Upper lobe of left lung (tissue), 6 donors: ENCODE measurements around the gene TMCO4. TPM values are rescaled to one million over a fixed set of nuclear protein-coding genes. Genes with fewer than 3 reads are reported as not detected.

Source experiments
- ATAC-seq, 2 donors: fragments of 200-7000 bp; cut with Tn5 transposase; one replicate each; pipeline ENCODE4 v1.9.1; 2022; ENCODE audit warnings: mild to moderate bottlenecking in 2 of 2, moderate library complexity in 2 of 2; ENCODE audit not compliant: low FRiP score in 2 of 2
- DNase-seq, 2 donors: peaks; one replicate each; pipeline ENCODE4 v3.0.0-alpha.2; 2019 to 2020
- H3K27ac ChIP-seq, 4 donors: fragments of 200-600 bp; sonication (generic); one replicate each; pipeline ENCODE4 v1.5.1; 2016 to 2019
- H3K27me3 ChIP-seq, 4 donors: fragments of 200-600 bp; sonication (generic); one replicate each; pipeline ENCODE4 v1.5.1; 2017 to 2019
- H3K36me3 ChIP-seq, 4 donors: fragments of 200-600 bp; sonication (generic); one replicate each; pipeline ENCODE4 v1.5.1; 2016 to 2019
- H3K4me1 ChIP-seq, 4 donors: fragments of 200-600 bp; sonication (generic); one replicate each; pipeline ENCODE4 v1.5.1; 2018 to 2019
- H3K4me3 ChIP-seq, 4 donors: fragments of 200-600 bp; sonication (generic); one replicate each; pipeline ENCODE4 v1.5.1; 2017 to 2019; ENCODE audit warnings: mild to moderate bottlenecking in 2 of 4, moderate library complexity in 1 of 4
- H3K9me3 ChIP-seq, 4 donors: fragments of 200-600 bp; sonication (generic); one replicate each; pipeline ENCODE4 v1.5.1; 2018 to 2019
- CTCF ChIP-seq, 6 experiments: fragments of 450-650 bp in 4 of 6; fragments of 200-600 bp in 2 of 6; sonication (generic) in 2 of 6; IDR thresholded peaks; one replicate each; pipeline ENCODE4 v1.5.1; 2016 to 2019; ENCODE audit warnings: antibody characterized with exemption in 6 of 6
- EP300 ChIP-seq, 4 donors: sonication (generic); formaldehyde crosslinking; IDR thresholded peaks; one replicate each; pipeline ENCODE4 v1.5.1; 2017; ENCODE audit warnings: antibody characterized with exemption in 4 of 4, control low read depth in 2 of 4
- POLR2A ChIP-seq, 4 donors: fragments of 450-650 bp; IDR thresholded peaks; one replicate each; pipeline ENCODE4 v1.5.1; 2016 to 2017; ENCODE audit warnings: antibody characterized with exemption in 4 of 4, mild to moderate bottlenecking in 2 of 4
- POLR2AphosphoS5 ChIP-seq, 2 donors: sonication (generic); formaldehyde crosslinking; IDR thresholded peaks; one replicate each; pipeline ENCODE4 v1.5.1; 2017; ENCODE audit warnings: antibody characterized with exemption in 2 of 2
- WGBS, 2 donors: methylation state at CpG; one replicate each; pipeline ENCODE4 v1.1.5; 2017 to 2018; 5-methylcytosine and 5-hydroxymethylcytosine counted together
- total RNA-seq, 6 donors: library from RNA; depleted of rRNA in 4 of 6; stranded (reverse); fragments of >200 nt in 4 of 6; gene quantifications; one replicate each; pipeline versions ENCODE4 v1.1.0 to v1.2.1, GENCODE V29; 2016 to 2021
- donor health status: DM: no; HTN: no; CAD: no; lungs with moderate emphysema.
- donor health status: DM: no; HTN: yes; CAD: no; lungs with severe emphysema.

Gene TMCO4
- total RNA-seq, 6 donors from 2014 or later = 19.1 to 46.1 (median 24.9) TPM

GRCh38 chr1:19725606-19726005 is 74.1 kb downstream of the TMCO4 start:
- WGBS, 2 donors = 91 to 94% methylated on average over 5 to 9 of the region's 9 CpGs
- H3K36me3 ChIP-seq = peaks cover 0 to 34% (median 14%) of the 10 kb centered on the region in 4 donors
- no peak overlapping the region for H3K27ac ChIP-seq
- DNase-seq = no peak
- TF ChIP-seq POLR2AphosphoS5 (IDR thresholded peaks at IDR 0.05) (no peak), EP300 (IDR thresholded peaks at IDR 0.05) (no peak), POLR2A (IDR thresholded peaks at IDR 0.05) (no peak), CTCF (IDR thresholded peaks at IDR 0.05) (no peak)
- no peak overlapping the region for H3K4me3 ChIP-seq
- peaks cover 0 to 5% (median 2%) of the 10 kb centered on the region in 4 donors for H3K9me3 ChIP-seq
- ATAC-seq = no peak
- no peaks in the 10 kb centered on the region for H3K27me3 ChIP-seq
- H3K4me1 ChIP-seq = no peaks in the 10 kb centered on the region

GRCh38 chr1:19723874-19724273 is 75.8 kb downstream of the TMCO4 start:
- Histone ChIP-seq H3K27ac (no peak overlapping the region), H3K4me3 (no peak overlapping the region), H3K36me3 (peaks cover 0 to 23% (median 12%) of the 10 kb centered on the region in 4 donors), H3K27me3 (no peaks in the 10 kb centered on the region), H3K4me1 (no peaks in the 10 kb centered on the region), H3K9me3 (no peaks in the 10 kb centered on the region)
- no peak for TF ChIP-seq POLR2A (IDR thresholded peaks at IDR 0.05)
- no peak for TF ChIP-seq POLR2AphosphoS5 (IDR thresholded peaks at IDR 0.05)
- TF ChIP-seq EP300 (IDR thresholded peaks at IDR 0.05) = no peak
- no peak for TF ChIP-seq CTCF (IDR thresholded peaks at IDR 0.05)
- DNase-seq (no peak), ATAC-seq (no peak)
- 47 to 74% methylated on average over 3 to 4 of the region's 4 CpGs for WGBS, 2 donors

- Histone ChIP-seq H3K4me3 (no peak overlapping the region), H3K9me3 (no peaks in the 10 kb centered on the region), H3K27me3 (no peaks in the 10 kb centered on the region), H3K27ac (no peak overlapping the region), H3K36me3 (peaks cover 0 to 10% (median 6%) of the 10 kb centered on the region in 4 donors), H3K4me1 (no peaks in the 10 kb centered on the region)
- TF ChIP-seq POLR2A (IDR thresholded peaks at IDR 0.05) (no peak), CTCF (IDR thresholded peaks at IDR 0.05) (no peak), POLR2AphosphoS5 (IDR thresholded peaks at IDR 0.05) (no peak), EP300 (IDR thresholded peaks at IDR 0.05) (no peak)
- 72 to 86% methylated on average over 3 to 4 of the region's 4 CpGs for WGBS, 2 donors
- ATAC-seq (no peak), DNase-seq (no peak)
These were observed 78.7 kb downstream of the TMCO4 start for GRCh38 chr1:19720973-19721372.

- Histone ChIP-seq H3K9me3 (no peaks in the 10 kb centered on the region), H3K36me3 (peaks cover 0 to 3% (median under 1%) of the 10 kb centered on the region in 4 donors), H3K27ac (no peak overlapping the region), H3K4me3 (no peak overlapping the region), H3K27me3 (no peaks in the 10 kb centered on the region), H3K4me1 (no peaks in the 10 kb centered on the region)
- TF ChIP-seq POLR2AphosphoS5 (IDR thresholded peaks at IDR 0.05) (no peak), EP300 (IDR thresholded peaks at IDR 0.05) (no peak), CTCF (IDR thresholded peaks at IDR 0.05) (no peak)
- DNase-seq (no peak), ATAC-seq (no peak)
- whole genome bisulfite sequencing, 2 donors = 92 to 93% methylated on average over 4 of the region's 4 CpGs
These were observed 79.5 kb downstream of the TMCO4 start for GRCh38 chr1:19720174-19720573.

- TF ChIP-seq POLR2A (IDR thresholded peaks at IDR 0.05) (no peak), EP300 (IDR thresholded peaks at IDR 0.05) (no peak), POLR2AphosphoS5 (IDR thresholded peaks at IDR 0.05) (no peak), CTCF (IDR thresholded peaks at IDR 0.05) (no peak)
- no peaks in the 10 kb centered on the region for H3K27me3 ChIP-seq
- H3K36me3 ChIP-seq = peaks cover 0 to 3% (median 1%) of the 10 kb centered on the region in 4 donors
- H3K27ac ChIP-seq = no peak overlapping the region
- no peaks in the 10 kb centered on the region for H3K9me3 ChIP-seq
- no peak for ATAC-seq
- 88 to 93% methylated on average over 6 of the region's 6 CpGs for WGBS, 2 donors
- no peaks in the 10 kb centered on the region for H3K4me1 ChIP-seq
- no peak for DNase-seq
- H3K4me3 ChIP-seq = no peak overlapping the region
These were observed 82.2 kb downstream of the TMCO4 start for GRCh38 chr1:19717467-19717866.
